NOMO-1 (cell line): ENCODE data around the gene SYNCRIP.
A peak's percentile ranks its signal among the peaks of the same experiment; 100 is the strongest.
"Not testable (repeated sequence)": the region's sequence is repeated elsewhere in the genome, so short reads cannot be mapped to it uniquely, and the experiment has no call there.

Experiments
- DNase-seq, 2 experiments: peaks; one replicate each; lab custom pipeline; 2025; ENCODE audit not compliant: unreplicated experiment in 2 of 2; lab: John Stamatoyannopoulos, UW

The SYNCRIP gene

DNA sequence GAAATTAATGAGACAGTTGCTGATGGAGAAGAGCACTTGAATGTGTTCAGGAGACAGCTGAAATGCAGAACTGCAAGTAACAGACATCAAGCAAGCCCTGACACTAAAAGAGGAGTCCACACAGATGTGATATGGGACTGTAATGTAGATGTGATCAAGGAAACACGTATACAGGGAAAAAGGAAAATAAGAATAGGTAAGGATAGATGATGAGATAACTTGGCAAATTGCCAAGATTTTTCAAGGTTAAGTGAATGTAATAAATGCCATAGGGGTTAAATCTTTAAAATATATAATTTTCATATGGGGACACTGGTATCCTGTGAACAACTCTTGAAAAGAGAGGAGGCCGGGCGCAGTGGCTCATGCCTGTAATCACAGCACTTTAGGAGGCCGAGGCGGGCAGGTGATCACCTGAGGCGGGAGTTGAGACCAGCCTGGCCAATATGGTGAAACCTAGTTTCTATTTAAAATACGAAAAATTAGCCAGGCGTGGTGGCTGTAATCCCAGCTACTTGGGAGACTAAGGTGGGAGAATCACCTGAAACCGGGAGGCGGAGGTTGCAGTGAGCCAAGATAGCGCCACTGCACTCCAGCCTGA is 41.9 kb downstream of the SYNCRIP start:
- no peak for DNase-seq

DNA sequence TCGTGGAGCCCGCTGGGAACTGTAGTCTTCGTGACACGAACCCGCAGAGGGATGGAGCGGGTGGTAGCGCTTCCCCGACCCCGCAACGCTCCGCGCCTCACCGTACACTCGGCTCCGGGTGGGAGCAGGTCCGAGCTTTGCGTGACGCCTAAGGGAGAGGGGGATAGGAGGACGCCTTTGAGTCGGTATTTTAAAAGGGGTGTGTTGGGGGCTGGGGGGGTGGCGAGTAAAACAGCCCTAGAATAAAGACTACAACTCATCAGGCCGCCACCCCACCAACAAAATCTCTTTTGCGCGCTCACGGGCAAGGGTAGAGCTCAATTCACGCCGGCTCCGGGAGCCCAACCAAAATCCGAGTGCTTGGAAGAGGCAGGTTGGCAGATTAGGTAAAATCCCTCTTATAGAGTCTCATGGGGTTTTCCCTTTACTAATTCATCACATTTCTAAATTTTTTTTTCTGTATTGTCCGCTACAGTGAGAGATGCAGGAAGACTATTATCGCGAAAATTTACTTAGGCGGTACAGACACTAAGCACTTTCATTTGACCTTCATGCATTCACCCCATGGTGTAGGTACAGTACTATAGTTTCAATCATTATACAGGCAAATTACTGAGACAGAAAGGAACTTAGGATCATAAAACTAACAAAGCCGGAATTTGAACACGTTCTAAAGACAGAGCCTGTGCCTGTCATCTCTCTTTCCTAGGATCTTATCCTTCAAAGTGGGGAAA is 48.3 kb downstream of the SYNCRIP start:
- DNase-seq = peak; percentile 43 to 56

DNA sequence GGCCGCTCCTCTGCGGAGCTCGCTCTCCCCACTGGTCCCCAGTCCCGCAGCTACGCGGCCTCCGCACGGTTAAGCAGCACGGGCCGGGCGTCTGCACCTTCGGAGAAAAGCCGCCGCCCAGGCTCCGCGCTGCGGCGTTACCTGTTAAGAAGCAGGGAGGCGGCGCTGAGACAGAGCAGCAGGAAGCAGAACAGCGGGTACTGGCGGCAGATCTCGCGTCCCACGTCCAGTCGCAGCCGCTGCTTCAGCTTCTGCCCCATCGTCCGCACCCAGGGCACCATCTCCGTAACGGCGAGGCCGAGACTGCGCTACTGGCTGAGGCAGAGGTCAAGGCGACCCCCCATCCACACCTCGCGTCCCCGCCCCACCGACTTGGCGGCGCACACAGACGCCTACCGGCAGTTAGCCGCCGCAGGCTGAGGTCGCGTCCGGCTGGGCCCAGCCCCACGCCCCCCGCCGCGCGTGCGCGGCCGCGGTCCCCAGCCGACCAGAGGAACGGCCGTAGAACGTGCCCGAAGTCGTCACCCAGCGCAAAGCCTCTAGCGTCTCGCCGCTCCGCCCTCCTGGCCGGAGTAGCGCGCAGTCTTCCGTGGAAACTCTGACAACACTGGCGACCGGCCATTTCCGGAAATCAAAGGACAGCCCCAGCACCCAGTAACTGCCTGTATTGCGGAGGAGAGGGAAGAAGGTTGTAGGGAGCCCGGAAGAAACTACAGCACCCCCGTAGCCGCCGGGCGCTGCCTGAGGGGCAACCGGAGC is 49.1 kb downstream of the SYNCRIP start, which contains the start of gene SNX14:
TSS of gene SNX14 (minus strand) at position 421 of the 759 bp plus-strand sequence. CDS start at position 281, 140 bp downstream.
- peak; percentile 89 to 96 for DNase-seq

DNA sequence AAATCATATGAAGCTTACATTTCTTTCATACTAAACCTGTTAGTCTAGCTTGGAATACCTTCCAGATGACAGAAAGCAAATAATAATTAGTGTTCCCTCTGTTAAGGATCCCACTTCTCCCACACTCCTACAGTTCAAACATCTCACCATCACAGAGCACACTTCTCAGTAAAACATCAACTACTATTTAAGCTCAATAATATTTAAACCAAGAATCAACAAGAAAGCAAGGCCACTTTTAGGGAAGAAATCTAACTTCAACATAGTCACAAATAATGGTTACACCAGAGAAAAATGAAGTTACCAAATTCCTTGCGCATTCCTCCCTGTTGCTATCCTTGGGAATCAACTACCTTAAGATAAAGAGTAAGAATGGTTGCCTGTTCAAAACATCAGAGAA is 50.7 kb downstream of the SYNCRIP start:
- no peak for DNase-seq

DNA sequence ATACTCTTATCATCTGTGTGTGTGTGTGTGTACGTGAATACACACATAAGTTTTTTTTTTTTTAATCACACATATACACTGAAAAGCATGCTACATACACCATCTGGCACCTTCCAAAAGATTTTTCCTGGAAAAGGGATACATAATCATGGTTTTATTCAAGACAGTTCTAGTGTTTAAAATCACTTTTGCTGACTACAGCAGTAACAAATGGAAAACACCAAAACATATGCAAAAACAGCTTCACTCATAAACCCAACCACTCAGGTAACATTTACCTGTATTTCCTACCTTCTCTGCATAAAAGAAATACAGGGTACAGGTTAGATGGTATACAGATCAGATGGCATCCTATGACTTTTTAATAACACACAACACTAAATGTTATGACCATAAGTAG is 51.5 kb downstream of the SYNCRIP start:
- DNase-seq = no peak

DNA sequence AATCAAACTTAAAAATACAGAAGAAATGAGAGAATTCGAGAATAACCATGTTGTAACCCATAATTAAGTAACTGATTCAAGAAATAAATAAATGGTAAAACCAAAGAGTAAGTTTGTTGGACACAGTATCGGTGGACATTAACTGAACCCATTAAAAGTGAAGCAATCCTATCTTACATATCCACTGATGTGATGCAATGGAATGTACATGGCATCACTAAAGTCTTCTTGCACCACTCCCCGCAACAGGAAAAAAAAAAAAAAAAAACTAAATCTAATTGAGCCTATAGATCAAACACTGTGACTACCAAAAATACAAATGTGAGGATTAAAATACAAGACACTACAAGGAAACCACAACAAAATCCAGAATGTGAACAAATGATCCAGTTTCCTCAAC is 56.9 kb downstream of the SYNCRIP start:
- peak in 1 of 2 experiments; percentile 22 for DNase-seq

DNA sequence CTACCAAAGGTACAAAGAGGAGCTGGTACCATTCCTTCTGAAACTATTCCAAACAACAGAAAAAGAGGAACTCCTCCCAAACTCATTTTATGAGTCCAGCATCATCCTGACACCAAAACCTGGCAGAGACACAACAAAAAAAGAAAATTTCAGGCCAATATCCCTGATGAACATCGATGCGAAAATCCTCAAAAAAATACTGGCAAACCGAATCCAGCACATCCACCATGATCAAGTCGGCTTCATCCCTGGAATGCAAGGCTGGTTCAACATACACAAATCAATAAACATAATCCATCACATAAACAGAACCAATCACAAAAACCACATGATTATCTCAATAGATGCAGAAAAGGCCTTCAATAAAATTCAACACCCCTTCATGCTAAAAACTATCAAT is 59.9 kb downstream of the SYNCRIP start:
- DNase-seq = not testable (repeated sequence)

DNA sequence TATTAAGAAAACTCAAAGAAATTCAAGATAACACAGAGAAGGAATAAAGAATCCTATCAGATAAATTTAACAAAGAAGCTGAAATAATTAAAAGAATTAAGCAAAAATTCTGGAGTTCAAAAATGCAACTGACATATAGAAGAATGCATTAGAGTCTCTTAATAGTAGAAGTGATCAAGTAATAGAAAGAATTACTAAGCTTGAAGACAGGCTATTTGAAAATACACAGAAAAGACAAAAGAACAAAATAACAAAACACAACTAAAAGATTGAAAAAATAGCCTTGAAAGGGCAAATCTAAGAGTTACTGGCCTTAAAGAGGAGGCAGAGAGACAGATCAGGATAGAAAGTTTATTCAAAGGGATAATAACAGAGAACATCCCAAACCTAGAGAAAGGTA is 61.1 kb downstream of the SYNCRIP start:
- DNase-seq = no peak

DNA sequence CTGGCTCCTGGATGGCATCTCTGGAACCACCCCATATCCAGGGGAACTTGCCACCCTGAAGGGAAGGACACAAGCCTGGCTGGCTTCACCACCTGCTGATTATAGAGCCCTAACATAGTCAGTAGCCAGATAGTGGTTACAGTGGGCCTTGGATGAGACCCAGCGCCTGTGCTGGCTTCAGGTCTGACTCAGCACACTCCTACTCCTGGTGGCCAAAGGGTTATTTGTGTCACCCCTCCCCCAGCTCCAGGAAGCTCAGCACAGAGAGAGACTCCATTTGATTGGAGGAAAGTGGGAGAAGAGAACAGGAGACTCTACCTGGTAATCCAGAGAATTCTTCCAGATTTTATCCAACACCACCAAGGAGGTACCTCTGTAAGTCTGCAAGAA is 61.8 kb downstream of the SYNCRIP start:
- no peak for DNase-seq

DNA sequence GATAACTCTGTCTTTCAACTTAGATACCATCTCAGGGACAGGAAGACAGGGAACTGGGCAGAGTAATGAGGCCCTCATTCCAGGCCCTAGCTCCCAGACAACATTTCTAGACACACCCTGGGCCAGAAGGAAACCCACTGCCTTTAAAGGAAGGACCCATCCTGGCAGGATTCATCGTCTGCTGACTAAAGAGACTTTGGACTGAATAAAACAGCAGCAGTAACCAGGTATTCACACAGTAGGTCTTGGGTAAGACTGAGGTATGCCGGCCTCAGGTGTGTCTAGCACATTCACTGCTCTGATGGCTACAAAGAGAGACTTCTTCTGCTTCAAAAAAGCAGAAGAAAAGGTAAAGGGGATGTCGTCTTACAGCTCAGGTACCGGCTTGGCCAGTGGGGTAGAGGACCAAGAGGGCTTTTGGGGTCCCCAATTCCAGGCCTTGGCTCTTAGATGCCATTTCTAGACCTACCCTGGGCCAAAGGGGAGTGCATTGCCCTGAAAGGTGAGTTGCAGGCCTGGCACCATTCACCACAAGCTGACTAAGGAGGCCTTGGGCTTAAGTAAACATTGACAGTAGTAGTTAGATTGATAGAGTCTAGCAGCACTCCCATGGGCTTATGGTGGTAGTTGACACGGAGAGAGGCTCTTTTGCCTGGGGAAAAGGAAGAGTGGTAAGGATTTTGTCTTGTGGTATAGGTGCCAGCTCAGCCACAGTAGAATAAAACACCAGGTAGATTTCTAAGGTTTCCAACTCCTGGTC is 62.4 kb downstream of the SYNCRIP start:
- no peak for DNase-seq

DNA sequence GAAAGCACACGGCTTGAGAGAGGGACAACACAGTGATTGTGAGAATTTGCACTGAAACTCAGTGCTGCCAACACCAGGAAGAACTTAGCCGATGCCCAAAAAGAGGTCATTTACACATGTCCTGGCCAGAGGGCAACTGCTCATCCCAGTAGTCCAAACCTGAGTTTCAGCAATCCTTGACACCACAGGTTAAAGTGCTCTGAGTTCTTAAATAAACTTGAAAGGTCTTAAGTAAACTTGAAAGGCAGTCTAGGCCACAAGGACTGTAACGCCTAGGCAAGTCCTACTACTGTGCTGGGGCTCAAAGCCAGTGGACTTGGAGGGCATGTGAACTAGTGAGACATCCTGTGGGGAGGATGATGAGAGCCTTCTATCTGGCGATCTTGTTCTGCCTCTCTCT is 63.1 kb downstream of the SYNCRIP start:
- DNase-seq = no peak

DNA sequence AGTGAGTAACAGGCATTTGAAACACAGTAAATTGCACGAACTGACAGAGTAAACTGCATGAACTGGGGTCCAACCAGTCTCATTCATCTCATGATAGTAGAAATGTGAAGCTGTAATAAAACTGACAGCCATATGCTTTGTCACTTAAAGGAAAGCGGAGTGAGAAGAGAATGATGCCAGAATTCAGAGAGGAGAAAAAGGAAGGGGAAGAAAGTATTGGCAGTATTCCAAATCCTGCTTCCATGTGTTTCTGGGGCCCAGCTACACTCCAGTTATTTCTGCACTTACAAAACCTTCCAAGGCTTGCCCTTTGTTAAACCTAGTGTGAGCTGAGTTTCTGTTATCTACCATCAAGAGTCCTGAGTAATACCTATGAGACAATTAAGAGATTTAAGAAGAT is 66.2 kb downstream of the SYNCRIP start:
- no peak for DNase-seq

DNA sequence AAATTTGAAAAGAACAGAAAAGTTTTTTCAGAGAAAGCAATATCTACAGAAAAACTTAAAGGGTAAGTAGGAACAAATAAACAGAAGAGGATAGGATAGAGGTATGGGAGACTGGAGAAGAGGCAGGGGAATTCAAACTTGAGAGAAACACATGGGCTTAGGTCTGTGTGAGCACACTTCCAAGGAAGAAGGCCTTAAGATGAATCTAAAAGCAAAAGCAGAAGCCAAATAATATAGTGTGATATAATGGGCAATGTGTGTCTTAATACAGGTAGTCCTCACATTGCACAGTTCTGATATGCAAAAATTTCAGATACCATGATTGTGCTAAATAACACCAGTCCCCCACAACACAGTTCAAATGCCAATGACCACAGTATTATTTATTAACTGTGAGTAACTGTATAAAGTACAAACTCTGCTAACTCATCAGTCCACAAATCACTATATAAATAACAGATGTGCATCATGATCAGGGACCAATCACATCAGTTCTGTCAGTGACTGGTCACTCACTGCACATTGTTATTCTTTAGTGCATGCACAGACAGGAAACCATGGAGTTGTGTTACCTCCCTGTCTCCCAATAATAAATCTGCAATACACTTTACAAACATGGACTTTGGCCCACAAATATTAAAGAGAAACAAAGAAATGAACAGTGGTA is 67.6 kb downstream of the SYNCRIP start:
- no peak for DNase-seq

DNA sequence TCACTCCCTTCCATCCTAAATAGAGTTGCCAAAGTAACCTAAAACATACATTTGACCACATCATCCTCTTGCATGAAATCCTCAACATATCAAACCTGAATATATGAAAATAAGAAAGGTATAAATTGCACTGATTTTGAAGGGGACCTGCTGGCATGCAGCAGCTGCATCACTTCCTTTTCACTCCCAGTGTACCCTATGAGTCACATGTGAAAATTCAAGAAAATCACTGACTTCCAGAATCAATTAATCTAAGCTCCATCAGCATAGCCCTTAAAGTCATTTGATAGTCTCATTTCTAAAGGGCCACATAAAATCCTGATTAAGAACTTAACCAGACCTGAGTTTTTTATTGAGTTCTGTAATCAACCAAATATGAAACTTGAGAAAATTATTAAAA is 73.4 kb downstream of the SYNCRIP start:
- DNase-seq = no peak

DNA sequence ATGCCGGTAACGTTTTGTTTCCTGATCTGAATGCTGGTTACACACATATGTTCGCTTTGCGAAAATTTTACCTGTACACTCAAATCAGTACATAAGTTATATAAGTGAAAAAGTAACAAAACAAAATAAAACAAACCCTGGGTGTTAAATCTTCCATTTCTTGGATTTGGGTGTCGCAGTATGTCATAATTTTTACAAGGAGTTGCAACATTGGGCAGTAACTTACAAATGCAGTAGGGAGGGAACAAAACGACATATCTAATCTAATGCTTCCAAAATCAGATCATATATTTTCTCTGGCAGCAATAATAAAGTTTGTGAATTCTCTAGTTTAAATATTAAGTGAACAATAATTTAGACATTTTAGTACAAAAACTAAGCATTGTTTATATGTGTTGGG is 74.3 kb downstream of the SYNCRIP start:
- DNase-seq = peak in 1 of 2 experiments; percentile 9

DNA sequence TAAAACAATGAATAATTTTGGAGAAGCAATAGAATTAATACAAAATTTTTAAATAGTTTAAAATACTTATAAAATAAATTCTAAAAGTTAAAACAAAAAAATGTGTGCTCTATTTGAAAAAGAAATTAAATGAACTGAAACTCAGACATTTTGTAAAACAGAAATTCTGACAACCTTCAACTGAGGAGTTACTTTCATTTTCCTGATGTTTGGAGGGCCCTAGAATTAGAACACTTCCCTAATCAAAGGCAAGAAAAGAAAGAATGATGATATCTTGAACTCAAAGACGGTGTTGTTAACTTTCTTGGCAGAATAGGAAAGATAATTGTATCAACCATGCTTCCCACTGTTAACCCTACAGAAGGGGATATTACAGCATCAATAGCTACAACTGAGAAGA is 77.0 kb downstream of the SYNCRIP start:
- no peak for DNase-seq

DNA sequence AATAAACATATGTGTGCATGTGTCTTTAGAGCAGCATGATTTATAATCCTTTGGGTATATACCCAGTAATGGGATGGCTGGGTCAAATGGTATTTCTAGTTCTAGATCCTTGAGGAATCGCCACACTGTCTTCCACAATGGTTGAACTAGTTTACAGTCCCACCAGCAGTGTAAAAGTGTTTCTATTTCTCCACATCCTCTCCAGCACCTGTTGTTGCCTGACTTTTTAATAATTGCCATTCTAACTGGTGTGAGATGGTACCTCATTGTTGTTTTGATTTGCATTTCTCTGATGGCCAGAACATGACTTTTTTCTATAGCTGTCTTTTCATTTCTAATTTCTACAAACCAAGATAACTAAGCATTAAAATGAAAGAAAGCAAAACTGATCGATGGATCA is 78.5 kb downstream of the SYNCRIP start:
- not testable (repeated sequence) for DNase-seq
